ENCODE data around the gene PRSS57. TPM values are rescaled to one million over a fixed set of nuclear protein-coding genes. Genes with fewer than 3 reads are reported as not detected.

The PRSS57 gene
- total and polyA plus RNA-seq, 2 of the 13 experiments (the other 11 are each of a cell fraction or from before 2014, with no cell fraction given), result 0.12 TPM; not detected in 1

- TF ChIP-seq CSRNP2 (CRISPR knock-in tag; conservative IDR thresholded peaks at IDR 0.05; ENCODE audit: low read depth), result no peak
- TF ChIP-seq POLR2G (IDR thresholded peaks at IDR 0.05; ENCODE audit: low read depth, low read length), result 0 out of 2 replicates have a peak, but pooled peaks have one; percentile 3
- no peak for TF ChIP-seq GATAD2A (CRISPR knock-in tag; IDR thresholded peaks at IDR 0.05)
- no peak for TF ChIP-seq RARG (CRISPR knock-in tag; IDR thresholded peaks at IDR 0.05; ENCODE audit: low read depth)
- TF ChIP-seq NR2F6 (IDR thresholded peaks at IDR 0.05), result no peak
- TF ChIP-seq NR2F6 (CRISPR knock-in tag; IDR thresholded peaks at IDR 0.05), result no peak
- TF ChIP-seq LBX2 (CRISPR knock-in tag; IDR thresholded peaks at IDR 0.05; ENCODE audit: borderline replicate concordance), result no peak
- TF ChIP-seq HNRNPL (IDR thresholded peaks at IDR 0.05; ENCODE audit: low read depth, low read length), result 0 out of 2 replicates have a peak, but pooled peaks have one; percentile 20
- no peak for TF ChIP-seq ZNF282 (IDR thresholded peaks at IDR 0.05; ENCODE audit: partially characterized antibody)
- TF ChIP-seq ZBTB44 (CRISPR knock-in tag; IDR thresholded peaks at IDR 0.05), result no peak
- TF ChIP-seq ZBTB49 (CRISPR knock-in tag; IDR thresholded peaks at IDR 0.05; ENCODE audit: borderline replicate concordance), result no peak
- TF ChIP-seq MTA3 (CRISPR knock-in tag; IDR thresholded peaks at IDR 0.05), result no peak
- TF ChIP-seq MATR3 (CRISPR knock-in tag; IDR thresholded peaks at IDR 0.05), result peak; percentile 97; the same call in 1 of the 2 replicates
- TF ChIP-seq ZNF776 (CRISPR knock-in tag; IDR thresholded peaks at IDR 0.05), result 0 out of 2 replicates have a peak, but pooled peaks have one; percentile 62
- no peak for TF ChIP-seq HIC2 (CRISPR knock-in tag; IDR thresholded peaks at IDR 0.05; ENCODE audit: low read depth)
- no peak for TF ChIP-seq AHR (CRISPR knock-in tag; IDR thresholded peaks at IDR 0.05)
These were observed 13.9 kb downstream of the PRSS57 start (continued) for GRCh38 chr19:681029-682019.

All from HepG2 (cell line).